HL-60 (cell line): ENCODE results near the gene PCCA.

Experiments
- CTCF ChIP-seq: IDR thresholded peaks from one replicate; pipeline ENCODE4 v1.5.1; 2011; ENCODE audit warnings: low read length, control low read depth, inconsistent platforms; ENCODE audit not compliant: insufficient read depth
- POLR2AphosphoS5 ChIP-seq: IDR thresholded peaks from 2 replicates; pipeline ENCODE4 v1.6.1; 2012; ENCODE audit warnings: low read depth
- REST ChIP-seq: IDR thresholded peaks from 2 replicates; pipeline ENCODE4 v1.6.1; 2012; ENCODE audit warnings: low read depth; ENCODE audit not compliant: insufficient replicate concordance

DNA sequence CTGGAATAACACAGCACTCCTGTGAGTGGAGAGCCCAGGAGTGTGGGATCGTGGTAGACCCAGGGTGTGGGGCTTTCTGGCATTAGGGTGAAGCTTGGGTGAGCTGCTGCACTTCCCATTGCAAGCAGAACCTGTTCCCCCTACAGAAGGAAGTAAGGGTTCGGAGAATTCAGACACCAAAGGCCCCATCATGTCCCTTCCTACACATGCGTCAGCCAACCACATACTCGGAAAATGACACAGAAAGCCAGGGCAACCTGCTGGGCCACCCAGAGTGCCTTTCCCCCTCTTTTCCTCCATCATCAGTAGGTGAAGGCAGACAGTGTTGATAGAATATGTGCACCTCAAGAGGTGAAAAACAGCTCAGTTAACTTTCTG, 456.8 kb downstream of the PCCA start:
- TF ChIP-seq CTCF, result no peak
- no peak for TF ChIP-seq POLR2AphosphoS5
- TF ChIP-seq REST, result no peak
